ENCODE measurements around the gene HNF4A. TPM values are rescaled to one million over a fixed set of nuclear protein-coding genes. Genes with fewer than 3 reads are reported as not detected.

HNF4A gene
- total RNA-seq, 3 donors from 2014 or later (not counting 1 experiment from before 2014, with no cell fraction given) = not detected

GRCh38 chr20:44483112-44483511 is 127.6 kb downstream of the HNF4A start:
- no peak for TF ChIP-seq CTCF (IDR thresholded peaks at IDR 0.05)
- Histone ChIP-seq H3K9me3 (ENCODE audit: control insufficient read depth, insufficient read depth, low read length) (no peaks in the 10 kb centered on the region), H3K36me3 (ENCODE audit: control insufficient read depth, insufficient read depth, low read length) (peaks cover 52% of the 10 kb centered on the region), H3K27ac (ENCODE audit: low read length) (no peak overlapping the region), H3K4me1 (ENCODE audit: control insufficient read depth, insufficient read depth, low read length) (no peaks in the 10 kb centered on the region), H3K4me3 (ENCODE audit: low read length) (no peak overlapping the region), H3K27me3 (ENCODE audit: control insufficient read depth, insufficient read depth, low read length) (no peaks in the 10 kb centered on the region)
- Mint-ChIP-seq H3K27ac (no peak overlapping the region), H3K27me3 (ENCODE audit: low read depth in 2 of 2) (no peaks in the 10 kb centered on the region), H3K36me3 (peaks cover 9% of the 10 kb centered on the region), H3K9me3 (no peaks in the 10 kb centered on the region), H3K4me1 (peaks cover 0 to 6% of the 10 kb centered on the region in 2 donors), H3K4me3 (no peak overlapping the region)
- WGBS (ENCODE audit: insufficient coverage) = 97% methylated on average over 5 of the region's 5 CpGs
- ATAC-seq = no peak
- intact Hi-C loops (cut with micrococcal nuclease) = no loop called here
- DNase-seq = no peak

Other genes starting within 250 kb of the HNF4A start
- gene JPH2, start 168.5 kb upstream of the HNF4A start, total RNA-seq = not detected
- gene OSER1, start 144.9 kb upstream of the HNF4A start, total RNA-seq = 10 to 100 TPM; 72.3 to 93.9 (median 78.3) TPM
- not detected for gene GDAP1L1, start 108.4 kb upstream of the HNF4A start, total RNA-seq
- 1 to 10 TPM; 3.7 to 6.0 (median 3.9) TPM for gene FITM2, start 44.5 kb upstream of the HNF4A start, total RNA-seq
- gene R3HDML, start 18.7 kb upstream of the HNF4A start, total RNA-seq = not detected
- gene TTPAL, start 120.2 kb downstream of the HNF4A start, total RNA-seq = 10 to 100 TPM; 17.2 to 22.9 (median 22.5) TPM
- 10 to 100 TPM; 70.1 to 89.6 (median 78.6) TPM for gene SERINC3, start 166.4 kb downstream of the HNF4A start, total RNA-seq
- gene PKIG, start 226.9 kb downstream of the HNF4A start, total RNA-seq = 1 to 10 TPM in 2 of 3 donors, under 1 TPM in 1; 0.82 to 1.5 (median 1.5) TPM